B cell (primary cell): ENCODE results near the gene LAMA1. TPM values are rescaled to one million over a fixed set of nuclear protein-coding genes. Genes with fewer than 3 reads are reported as not detected.

Experiments used
- ATAC-seq: fragments of 200-7000 bp; cut with Tn5 transposase; one replicate; pipeline ENCODE4 v1.10.0; 2021; ENCODE audit warnings: low read depth, mild to moderate bottlenecking, moderate number of reproducible peaks, moderate library complexity
- CTCF ChIA-PET: fragments of 350-600 bp; sonication (Branson Sonifier 250); formaldehyde crosslinking; loops from one replicate; lab custom pipeline; 2021; ENCODE audit warnings: antibody characterized with exemption, inconsistent platforms; lab: Charles Lee
- POLR2A ChIA-PET: fragments of 350-600 bp; sonication (Branson Sonifier 250); formaldehyde crosslinking; loops from one replicate; lab custom pipeline; 2021; ENCODE audit warnings: antibody characterized with exemption; lab: Charles Lee
- DNase-seq: peaks from one replicate; pipeline ENCODE4 v3.0.0; 2013
- H2AFZ ChIP-seq: 2 replicates; pipeline ENCODE4 v1.6.1; 2012; ENCODE audit warnings: mild to moderate bottlenecking, low read depth, low read length; ENCODE audit not compliant: insufficient read depth, poor library complexity, severe bottlenecking
- H3K27ac ChIP-seq, 2 donors: 1 replicate in 1 of 2; 2 replicates in 1 of 2; pipeline ENCODE4 v1.5.1; 2012 to 2013; ENCODE audit warnings: low read length in 2 of 2, mild to moderate bottlenecking in 2 of 2, moderate library complexity in 1 of 2
- H3K27me3 ChIP-seq, 4 experiments: fragments of 200-600 bp in 1 of 4; sonication (generic) in 1 of 4; replicated peaks in 1 of 4; 1 replicate in 2 of 4; 2 replicates in 2 of 4; pipeline versions ENCODE4 v1.6.1 to v1.7.0; 2013 to 2016; ENCODE audit warnings: low read length in 3 of 4, mild to moderate bottlenecking in 2 of 4, mixed read lengths in 1 of 4, moderate library complexity in 1 of 4; ENCODE audit not compliant: insufficient read depth in 4 of 4, control insufficient read depth in 3 of 4; ENCODE audit errors: control extremely low read depth in 1 of 4
- H3K36me3 ChIP-seq, 2 experiments: replicated peaks in 1 of 2; 1 replicate in 1 of 2; 2 replicates in 1 of 2; pipeline versions ENCODE4 v1.6.1 to v1.7.1; 2013; ENCODE audit warnings: low read length in 1 of 2; ENCODE audit not compliant: insufficient read depth in 2 of 2, control insufficient read depth in 1 of 2; ENCODE audit errors: control extremely low read depth in 1 of 2, extremely low read depth in 1 of 2
- H3K4me1 ChIP-seq, 2 donors: fragments of 200-600 bp in 1 of 2; sonication (generic) in 1 of 2; 1 replicate in 1 of 2; 2 replicates in 1 of 2; pipeline versions ENCODE4 v1.5.1 to v1.6.1; 2013 to 2017; ENCODE audit warnings: low read length in 2 of 2; ENCODE audit not compliant: control insufficient read depth in 2 of 2, insufficient read depth in 2 of 2
- H3K4me2 ChIP-seq: replicated peaks from 2 replicates; pipeline ENCODE3; 2012; ENCODE audit warnings: mild to moderate bottlenecking, low read depth, low read length; ENCODE audit not compliant: poor library complexity, severe bottlenecking
- H3K4me3 ChIP-seq, 5 experiments: fragments of 200-600 bp in 1 of 5; sonication (generic) in 1 of 5; 1 replicate in 3 of 5; 2 replicates in 2 of 5; pipeline versions ENCODE4 v1.5.1 to v1.7.0; 2011 to 2016; ENCODE audit warnings: low read length in 4 of 5, mild to moderate bottlenecking in 4 of 5, low read depth in 2 of 5, control low read depth in 1 of 5, moderate library complexity in 1 of 5; ENCODE audit not compliant: insufficient read depth in 1 of 5; ENCODE audit errors: control extremely low read depth in 1 of 5, extremely low read depth in 1 of 5
- H3K79me2 ChIP-seq: fragments of 200-600 bp; sonication (generic); one replicate; pipeline ENCODE4 v1.6.0; 2016; ENCODE audit warnings: low read length; ENCODE audit not compliant: control insufficient read depth, insufficient read depth
- H3K9ac ChIP-seq: fragments of 200-600 bp; sonication (generic); 2 replicates; pipeline ENCODE4 v1.6.1; 2017; ENCODE audit warnings: mild to moderate bottlenecking, low read length, moderate library complexity
- H3K9me3 ChIP-seq, 3 donors: one replicate each; pipeline versions ENCODE4 v1.6.1 to v1.7.1; 2013; ENCODE audit warnings: low read length in 2 of 3; ENCODE audit not compliant: control insufficient read depth in 2 of 3, insufficient read depth in 1 of 3; ENCODE audit errors: control extremely low read depth in 1 of 3
- H4K20me1 ChIP-seq: 2 replicates; pipeline ENCODE4 v1.6.0; 2012; ENCODE audit warnings: mild to moderate bottlenecking, low read length; ENCODE audit not compliant: insufficient read depth, control insufficient read depth, poor library complexity, severe bottlenecking
- H3K27ac Mint-ChIP-seq: one replicate; pipeline ENCODE4 v1.8.0; 2021; ENCODE audit warnings: mixed read lengths
- H3K27me3 Mint-ChIP-seq: one replicate; pipeline ENCODE4 v1.8.0; 2021; ENCODE audit warnings: mixed read lengths
- H3K4me1 Mint-ChIP-seq: one replicate; pipeline ENCODE4 v1.8.0; 2021; ENCODE audit warnings: mixed read lengths
- H3K4me3 Mint-ChIP-seq: one replicate; pipeline ENCODE4 v1.8.0; 2021; ENCODE audit warnings: mixed read lengths
- H3K9me3 Mint-ChIP-seq: one replicate; pipeline ENCODE4 v1.8.0; 2022; ENCODE audit warnings: mixed read lengths; ENCODE audit not compliant: insufficient read depth
- CTCF ChIP-seq: fragments of 200-600 bp; IDR thresholded peaks from one replicate; pipeline ENCODE4 v1.8.0; 2022; ENCODE audit warnings: antibody characterized with exemption, mild to moderate bottlenecking
- EZH2 ChIP-seq: IDR thresholded peaks from 2 replicates; pipeline ENCODE4 v1.6.1; 2012; ENCODE audit warnings: borderline replicate concordance, low read depth, mild to moderate bottlenecking, moderate library complexity, low read length; ENCODE audit not compliant: insufficient read depth, poor library complexity, severe bottlenecking
- WGBS: methylation state at CpG from one replicate; pipeline ENCODE4 v1.1.5; 2013; ENCODE audit warnings: missing lambda C conversion rate; ENCODE audit not compliant: insufficient coverage; 5-methylcytosine and 5-hydroxymethylcytosine counted together
- intact Hi-C: fragments of 100-400 bp; cut with micrococcal nuclease; formaldehyde crosslinking; loops from one replicate; pipeline ENCODE4 v1.10.0; 2022
- polyA plus RNA-seq: library from polyadenylated mRNA; depleted of rRNA; stranded (reverse); fragments of >200 nt; gene quantifications from 2 replicates; pipeline ENCODE4 v1.2.3, GENCODE V29; 2012
- total RNA-seq, 2 donors: library from RNA; stranded (reverse); fragments of 120-200 nt in 1 of 2; gene quantifications; 1 replicate in 1 of 2; 2 replicates in 1 of 2; pipeline versions ENCODE4 v1.2.3 to v1.2.4, GENCODE V29; 2013 to 2022

LAMA1 gene
- total and polyA plus RNA-seq, 2 donors (not counting 1 experiment from before 2014, with no cell fraction given): not detected

GRCh38 chr18:7116001-7116730, 1.4 kb downstream of the LAMA1 start:
- Histone ChIP-seq H3K27ac (no peak overlapping the region), H3K4me1 (peaks cover 0 to 4% of the 10 kb centered on the region in 2 donors), H3K9ac (no peak overlapping the region), H3K4me2 (peak overlapping the region; percentile 3), H3K4me3 (no peak overlapping the region), H2AFZ (no peak overlapping the region), H3K9me3 (peaks cover 0 to 9% (median 0%) of the 10 kb centered on the region in 3 donors), H3K27me3 (peaks cover 0 to 10% (median 7%) of the 10 kb centered on the region in 4 experiments), H3K79me2 (no peaks in the 10 kb centered on the region), H3K36me3 (no peaks in the 10 kb centered on the region), H4K20me1 (no peaks in the 10 kb centered on the region)
- intact Hi-C loops: no loop called here
- ATAC-seq (no peak), DNase-seq (no peak)
- POLR2A ChIA-PET: no interaction called here
- CTCF ChIA-PET: no interaction called here
- H3K27me3 Mint-ChIP-seq: peaks cover 32% of the 10 kb centered on the region
- H3K4me1 Mint-ChIP-seq: peaks cover 5% of the 10 kb centered on the region
- TF ChIP-seq EZH2: no peak
- no peak for TF ChIP-seq CTCF
- H3K27ac Mint-ChIP-seq: no peak overlapping the region
- peaks cover 4% of the 10 kb centered on the region for H3K9me3 Mint-ChIP-seq
- no peak overlapping the region for H3K4me3 Mint-ChIP-seq
- 11% methylated on average over 13 of the region's 24 CpGs for WGBS

- Histone ChIP-seq H3K36me3 (no peaks in the 10 kb centered on the region), H3K4me3 (no peak overlapping the region), H3K9me3 (peaks cover 0 to 9% (median 0%) of the 10 kb centered on the region in 3 donors), H3K27ac (no peak overlapping the region), H4K20me1 (no peaks in the 10 kb centered on the region), H3K79me2 (no peaks in the 10 kb centered on the region), H3K4me1 (peaks cover 0 to 4% of the 10 kb centered on the region in 2 donors), H3K27me3 (peaks cover 0 to 10% (median 7%) of the 10 kb centered on the region in 4 experiments), H3K9ac (no peak overlapping the region), H2AFZ (no peak overlapping the region), H3K4me2 (no peak overlapping the region)
- H3K4me3 Mint-ChIP-seq: no peak overlapping the region
- ATAC-seq (no peak), DNase-seq (no peak)
- CTCF ChIA-PET: no interaction called here
- peaks cover 4% of the 10 kb centered on the region for H3K9me3 Mint-ChIP-seq
- 95% methylated on average over 2 of the region's 3 CpGs for WGBS
- H3K27ac Mint-ChIP-seq: no peak overlapping the region
- peaks cover 5% of the 10 kb centered on the region for H3K4me1 Mint-ChIP-seq
- TF ChIP-seq EZH2 (no peak), CTCF (no peak)
- POLR2A ChIA-PET: no interaction called here
- H3K27me3 Mint-ChIP-seq: peaks cover 28% of the 10 kb centered on the region
- intact Hi-C loops: no loop called here
Observed at GRCh38 chr18:7112936-7113335, 4.7 kb downstream of the LAMA1 start.
